PC-3 (cell line): Measurements from ENCODE around the gene MELTF. TPM values are rescaled to one million over a fixed set of nuclear protein-coding genes. Genes with fewer than 3 reads are reported as not detected.

ENCODE experiments used
- ATAC-seq: fragments of 200-7000 bp; cut with Tn5 transposase; 2 replicates; pipeline ENCODE4 v1.9.1; 2020; ENCODE audit warnings: mild to moderate bottlenecking, moderate library complexity
- BruUV-seq: library from RNA; stranded (reverse); fragments of 400-500 nt; replicated peaks from 2 replicates; lab custom pipeline; 2021; lab: Mats Ljungman, UMichigan
- CTCF ChIA-PET: fragments of 300-600 bp; sonication (Branson Sonifier 250); formaldehyde crosslinking; loops from one replicate; lab custom pipeline; 2022; ENCODE audit warnings: antibody characterized with exemption; lab: Charles Lee
- POLR2A ChIA-PET: fragments of 300-600 bp; sonication (Branson Sonifier 250); formaldehyde crosslinking; loops from one replicate; lab custom pipeline; 2022; ENCODE audit warnings: antibody characterized with exemption; ENCODE audit not compliant: unreplicated experiment; lab: Charles Lee
- DNase-seq: peaks from one replicate; pipeline ENCODE4 v3.0.0-alpha.2; 2015
- H2AFZ ChIP-seq: fragments of 300-600 bp; sonication (generic); 2 replicates; pipeline ENCODE4 v1.6.0; 2016; ENCODE audit warnings: antibody characterized with exemption, low read length
- H3F3A ChIP-seq: fragments of 300-600 bp; sonication (generic); one replicate; pipeline ENCODE4 v1.6.0; 2017; ENCODE audit warnings: antibody characterized with exemption, low read length, control low read depth, mild to moderate bottlenecking; ENCODE audit not compliant: unreplicated experiment
- H3K27ac ChIP-seq: fragments of 300-600 bp; sonication (generic); 2 replicates; pipeline ENCODE4 v1.5.1; 2016; ENCODE audit warnings: mild to moderate bottlenecking, low read length
- H3K27me3 ChIP-seq: fragments of 300-600 bp; sonication (generic); 2 replicates; pipeline ENCODE4 v1.6.1; 2016; ENCODE audit warnings: low read length, mixed read lengths
- H3K36me3 ChIP-seq: fragments of 300-600 bp; sonication (generic); 2 replicates; pipeline ENCODE4 v1.6.1; 2016; ENCODE audit warnings: low read depth, mixed run types, low read length, mixed read lengths
- H3K4me1 ChIP-seq: fragments of 300-600 bp; sonication (generic); 2 replicates; pipeline ENCODE4 v1.5.1; 2016; ENCODE audit warnings: low read length; ENCODE audit not compliant: insufficient read depth
- H3K4me2 ChIP-seq: fragments of 300-600 bp; sonication (generic); 2 replicates; pipeline ENCODE4 v1.6.0; 2016; ENCODE audit warnings: low read length
- H3K4me3 ChIP-seq: fragments of 300-600 bp; sonication (generic); 2 replicates; pipeline ENCODE4 v1.5.1; 2016; ENCODE audit warnings: mild to moderate bottlenecking, low read length, mixed read lengths
- H3K79me2 ChIP-seq: fragments of 300-600 bp; sonication (generic); 2 replicates; pipeline ENCODE4 v1.6.1; 2017; ENCODE audit warnings: low read length, mixed read lengths
- H3K9ac ChIP-seq: fragments of 300-600 bp; sonication (generic); 2 replicates; pipeline ENCODE4 v1.6.0; 2016; ENCODE audit warnings: mild to moderate bottlenecking, low read length
- H3K9me2 ChIP-seq: fragments of 300-600 bp; sonication (generic); replicated peaks from 2 replicates; pipeline ENCODE4 v1.6.1; 2016; ENCODE audit warnings: mixed run types, low read length, mixed read lengths
- H3K9me3 ChIP-seq: fragments of 300-600 bp; sonication (generic); 2 replicates; pipeline ENCODE4 v1.6.1; 2016; ENCODE audit warnings: low read length, mixed read lengths
- H4K20me1 ChIP-seq: fragments of 300-600 bp; sonication (generic); 2 replicates; pipeline ENCODE4 v1.6.1; 2016; ENCODE audit warnings: low read length, mixed read lengths
- EZH2 ChIP-seq: fragments of 300-600 bp; sonication (generic); IDR thresholded peaks from one replicate; pipeline ENCODE4 v1.6.1; 2017; ENCODE audit warnings: antibody characterized with exemption, mild to moderate bottlenecking, low read length; ENCODE audit not compliant: unreplicated experiment
- EZH2phosphoT487 ChIP-seq: fragments of 300-600 bp; sonication (generic); IDR thresholded peaks from 2 replicates; pipeline ENCODE4 v1.6.1; 2018; ENCODE audit warnings: mild to moderate bottlenecking, antibody characterized with exemption, low read length, borderline replicate concordance
- intact Hi-C: fragments of 100-400 bp; cut with micrococcal nuclease; formaldehyde crosslinking; loops from 2 replicates; pipeline ENCODE4 v1.9.0; 2023
- total RNA-seq: library from RNA; depleted of rRNA; stranded (reverse); fragments of >200 nt; gene quantifications from 2 replicates; pipeline ENCODE4 v1.2.3, GENCODE V29; 2014
- TF ChIP-seq, protein P1 (sequence below): fragments of 300-600 bp; sonication (generic); conservative IDR thresholded peaks from 2 replicates; pipeline ENCODE4 v1.5.1; 2017; ENCODE audit warnings: antibody characterized with exemption, low read depth, mild to moderate bottlenecking, low read length

MELTF gene
- total RNA-seq, 1 experiment from 2014 or later: 40.6 TPM

- Histone ChIP-seq H3F3A (no peaks in the 10 kb centered on the region), H3K27ac (no peak overlapping the region), H2AFZ (no peak overlapping the region), H3K4me1 (no peaks in the 10 kb centered on the region), H3K79me2 (no peaks in the 10 kb centered on the region), H3K9me2 (no peaks in the 10 kb centered on the region), H3K4me3 (no peak overlapping the region), H3K27me3 (no peaks in the 10 kb centered on the region), H3K9ac (no peak overlapping the region), H3K4me2 (no peak overlapping the region), H4K20me1 (no peaks in the 10 kb centered on the region), H3K9me3 (no peaks in the 10 kb centered on the region), H3K36me3 (no peaks in the 10 kb centered on the region)
- ATAC-seq (no peak), DNase-seq (no peak)
- BruUV-seq: no TSS peak
- ChIA-PET POLR2A (no interaction called here), CTCF (no interaction called here)
- intact Hi-C loops: no loop called here
- TF ChIP-seq, protein P1, sequence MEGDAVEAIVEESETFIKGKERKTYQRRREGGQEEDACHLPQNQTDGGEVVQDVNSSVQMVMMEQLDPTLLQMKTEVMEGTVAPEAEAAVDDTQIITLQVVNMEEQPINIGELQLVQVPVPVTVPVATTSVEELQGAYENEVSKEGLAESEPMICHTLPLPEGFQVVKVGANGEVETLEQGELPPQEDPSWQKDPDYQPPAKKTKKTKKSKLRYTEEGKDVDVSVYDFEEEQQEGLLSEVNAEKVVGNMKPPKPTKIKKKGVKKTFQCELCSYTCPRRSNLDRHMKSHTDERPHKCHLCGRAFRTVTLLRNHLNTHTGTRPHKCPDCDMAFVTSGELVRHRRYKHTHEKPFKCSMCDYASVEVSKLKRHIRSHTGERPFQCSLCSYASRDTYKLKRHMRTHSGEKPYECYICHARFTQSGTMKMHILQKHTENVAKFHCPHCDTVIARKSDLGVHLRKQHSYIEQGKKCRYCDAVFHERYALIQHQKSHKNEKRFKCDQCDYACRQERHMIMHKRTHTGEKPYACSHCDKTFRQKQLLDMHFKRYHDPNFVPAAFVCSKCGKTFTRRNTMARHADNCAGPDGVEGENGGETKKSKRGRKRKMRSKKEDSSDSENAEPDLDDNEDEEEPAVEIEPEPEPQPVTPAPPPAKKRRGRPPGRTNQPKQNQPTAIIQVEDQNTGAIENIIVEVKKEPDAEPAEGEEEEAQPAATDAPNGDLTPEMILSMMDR: no peak
- TF ChIP-seq EZH2phosphoT487 (no peak), EZH2 (no peak)
Measured at GRCh38 chr3:196995027-196995426, 34.6 kb downstream of the MELTF start.

DNA sequence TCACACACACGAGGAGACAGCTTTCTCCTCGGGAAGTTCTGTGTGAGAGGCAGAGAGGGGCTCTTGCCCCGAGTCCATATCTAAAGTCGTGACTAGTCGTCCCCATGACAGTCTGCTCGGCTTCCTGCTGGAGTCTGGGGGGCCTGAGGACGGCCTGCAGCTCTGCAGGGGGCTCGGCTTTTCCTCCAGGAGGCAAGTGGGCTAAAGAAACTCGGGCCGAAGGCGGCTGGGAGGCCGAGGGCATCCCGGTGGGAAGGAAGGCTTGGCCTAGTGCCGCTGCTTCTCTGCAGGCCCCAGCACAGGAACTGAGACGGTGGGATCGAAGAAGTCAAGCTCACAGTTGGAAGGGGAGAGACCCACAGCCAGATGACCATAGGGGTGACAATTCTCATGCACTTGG is 35.6 kb downstream of the MELTF start:
- Histone ChIP-seq H3K4me1 (no peaks in the 10 kb centered on the region), H3K4me2 (no peak overlapping the region), H3K9me2 (no peaks in the 10 kb centered on the region), H3F3A (no peaks in the 10 kb centered on the region), H3K36me3 (no peaks in the 10 kb centered on the region), H2AFZ (no peak overlapping the region), H3K9ac (no peak overlapping the region), H3K4me3 (no peak overlapping the region), H3K27ac (no peak overlapping the region), H3K27me3 (no peaks in the 10 kb centered on the region), H4K20me1 (no peaks in the 10 kb centered on the region), H3K9me3 (no peaks in the 10 kb centered on the region), H3K79me2 (no peaks in the 10 kb centered on the region)
- CTCF ChIA-PET: no interaction called here
- TF ChIP-seq EZH2: no peak
- TF ChIP-seq, protein P1: no peak
- DNase-seq: no peak
- ATAC-seq: no peak
- no TSS peak for BruUV-seq
- POLR2A ChIA-PET: no interaction called here
- intact Hi-C loops: no loop called here

DNA sequence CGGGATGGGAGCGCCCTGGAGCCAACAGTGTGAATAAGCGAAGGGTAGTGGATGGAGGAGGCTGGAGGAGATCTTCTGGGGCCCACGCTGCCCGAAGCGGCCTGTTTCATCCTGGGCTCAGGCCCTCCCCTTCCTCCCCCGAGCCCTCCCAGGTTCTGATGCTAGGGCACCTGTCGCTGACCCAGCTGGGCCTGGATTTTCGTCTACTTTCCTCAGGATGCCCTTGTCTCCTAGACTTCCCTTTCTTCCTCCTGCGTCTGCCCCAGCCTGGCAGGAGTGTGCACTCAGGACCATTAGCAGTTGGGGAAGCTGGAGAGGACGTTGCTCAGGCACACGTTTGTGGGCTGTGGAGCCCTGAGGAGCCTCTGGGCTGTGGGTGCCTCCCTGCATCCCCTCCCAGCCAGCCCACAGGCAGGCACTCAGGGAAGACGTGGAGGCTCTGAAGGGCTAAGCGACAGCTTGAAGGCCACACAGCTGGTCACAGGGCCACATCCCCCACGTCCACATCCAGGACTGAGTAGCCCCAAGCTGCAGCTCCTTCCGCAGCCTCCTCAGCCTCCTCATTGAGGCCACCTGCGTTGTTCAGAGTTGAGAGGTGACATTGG is 37.1 kb downstream of the MELTF start:
- Histone ChIP-seq H3K4me3 (no peak overlapping the region), H3K9me2 (no peaks in the 10 kb centered on the region), H3K27ac (no peak overlapping the region), H3K4me1 (no peaks in the 10 kb centered on the region), H3F3A (no peaks in the 10 kb centered on the region), H3K9ac (no peak overlapping the region), H3K79me2 (no peaks in the 10 kb centered on the region), H3K27me3 (no peaks in the 10 kb centered on the region), H2AFZ (no peak overlapping the region), H4K20me1 (no peaks in the 10 kb centered on the region), H3K36me3 (no peaks in the 10 kb centered on the region), H3K4me2 (no peak overlapping the region), H3K9me3 (no peaks in the 10 kb centered on the region)
- intact Hi-C loops: no loop called here
- ChIA-PET CTCF (no interaction called here), POLR2A (interaction anchor here (0.6 kb wide), 1 partner anchor 1068 kb away, joined by 5 read pairs; no protein-coding TSS in a partner anchor)
- BruUV-seq: no TSS peak
- DNase-seq (no peak), ATAC-seq (no peak)
- TF ChIP-seq, protein P1: no peak
- no peak for TF ChIP-seq EZH2phosphoT487
- no peak for TF ChIP-seq EZH2
